D721Med (cell line): ENCODE results near the gene SNORC.

Source experiments
- DNase-seq: peaks from one replicate; pipeline ENCODE4 v3.0.0; 2011; ENCODE audit warnings: low spot score; ENCODE audit not compliant: insufficient read length
- FAIRE-seq: peaks from 2 replicates; lab custom pipeline; 2011; peaks lifted over from hg19 to GRCh38; lab: Jason Lieb, UNC
- TF ChIP-seq, protein P1 (sequence below): IDR thresholded peaks from 2 replicates; pipeline ENCODE4 v1.5.1; 2012; ENCODE audit warnings: mild to moderate bottlenecking, control low read depth; ENCODE audit not compliant: insufficient read depth; ENCODE audit errors: missing control alignments

Gene SNORC

DNA sequence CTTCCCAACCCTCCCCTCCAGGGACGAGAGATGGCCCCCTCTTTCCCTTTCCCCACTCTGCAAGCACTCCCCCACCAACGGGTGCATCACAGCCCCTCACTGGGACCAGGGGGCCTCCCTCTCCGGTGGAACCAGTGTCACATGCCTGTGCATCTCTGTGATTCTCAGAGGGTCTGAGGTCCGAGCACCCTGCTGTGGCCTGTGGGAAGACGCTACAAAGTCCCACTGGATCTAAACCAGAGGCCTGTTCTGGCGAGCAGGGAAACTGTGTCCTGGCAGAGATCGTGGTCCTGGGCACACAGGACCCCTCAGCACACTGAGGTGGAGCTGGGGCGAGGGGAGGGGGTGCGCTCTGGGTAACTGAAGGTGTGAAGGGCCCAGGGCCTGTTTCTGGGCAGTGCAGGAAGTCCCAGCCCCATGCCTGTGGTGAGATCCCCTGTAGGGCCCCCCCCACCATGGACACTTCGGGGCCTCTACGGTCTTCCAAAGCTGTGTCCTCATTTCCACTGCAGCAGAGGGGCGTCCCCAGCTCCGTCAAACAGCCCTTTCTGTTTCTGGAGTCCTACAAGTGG is 8.0 kb downstream of the SNORC start:
- DNase-seq = no peak
- TF ChIP-seq, protein P1, sequence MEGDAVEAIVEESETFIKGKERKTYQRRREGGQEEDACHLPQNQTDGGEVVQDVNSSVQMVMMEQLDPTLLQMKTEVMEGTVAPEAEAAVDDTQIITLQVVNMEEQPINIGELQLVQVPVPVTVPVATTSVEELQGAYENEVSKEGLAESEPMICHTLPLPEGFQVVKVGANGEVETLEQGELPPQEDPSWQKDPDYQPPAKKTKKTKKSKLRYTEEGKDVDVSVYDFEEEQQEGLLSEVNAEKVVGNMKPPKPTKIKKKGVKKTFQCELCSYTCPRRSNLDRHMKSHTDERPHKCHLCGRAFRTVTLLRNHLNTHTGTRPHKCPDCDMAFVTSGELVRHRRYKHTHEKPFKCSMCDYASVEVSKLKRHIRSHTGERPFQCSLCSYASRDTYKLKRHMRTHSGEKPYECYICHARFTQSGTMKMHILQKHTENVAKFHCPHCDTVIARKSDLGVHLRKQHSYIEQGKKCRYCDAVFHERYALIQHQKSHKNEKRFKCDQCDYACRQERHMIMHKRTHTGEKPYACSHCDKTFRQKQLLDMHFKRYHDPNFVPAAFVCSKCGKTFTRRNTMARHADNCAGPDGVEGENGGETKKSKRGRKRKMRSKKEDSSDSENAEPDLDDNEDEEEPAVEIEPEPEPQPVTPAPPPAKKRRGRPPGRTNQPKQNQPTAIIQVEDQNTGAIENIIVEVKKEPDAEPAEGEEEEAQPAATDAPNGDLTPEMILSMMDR = no peak
- FAIRE-seq = no peak

DNA sequence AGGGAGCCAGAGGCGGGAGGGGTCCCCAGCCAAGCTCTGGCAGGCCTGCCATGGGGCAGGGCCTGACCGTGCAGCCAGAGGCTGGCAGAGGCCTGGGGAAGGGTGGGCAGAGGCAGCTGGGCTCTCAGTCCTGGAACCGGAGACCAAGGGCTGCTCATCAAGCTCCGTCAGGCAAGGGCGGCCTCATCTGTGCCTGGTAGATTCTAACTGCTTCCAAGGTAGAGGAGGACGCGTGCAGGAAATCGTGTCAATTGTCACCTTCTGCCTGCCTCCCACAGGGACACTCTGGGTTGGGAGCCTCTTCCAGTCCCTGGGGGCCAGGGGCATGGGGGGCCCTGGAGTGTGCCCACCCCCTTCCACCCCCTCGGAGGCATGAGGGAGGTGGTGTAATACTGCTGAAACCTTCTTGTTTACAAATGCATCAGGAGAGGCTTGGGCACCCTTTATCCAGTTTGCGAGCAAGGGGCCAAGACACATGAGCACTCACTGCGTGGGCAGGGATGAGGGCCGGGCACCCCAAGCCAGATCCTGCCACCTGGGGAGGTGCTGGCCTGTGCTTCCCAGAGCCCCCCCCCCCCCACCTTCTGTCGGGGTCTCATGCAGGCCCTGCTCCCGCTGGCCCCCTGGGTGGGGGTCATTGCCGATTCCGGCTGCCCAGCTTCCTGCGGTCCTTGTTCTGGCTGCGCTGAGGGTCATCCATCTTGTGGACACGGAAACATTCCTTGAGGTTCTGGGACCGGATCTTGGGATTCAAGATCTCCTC is 9.0 kb downstream of the SNORC start:
- TF ChIP-seq, protein P1 = no peak
- FAIRE-seq (no peak), DNase-seq (no peak)

DNA sequence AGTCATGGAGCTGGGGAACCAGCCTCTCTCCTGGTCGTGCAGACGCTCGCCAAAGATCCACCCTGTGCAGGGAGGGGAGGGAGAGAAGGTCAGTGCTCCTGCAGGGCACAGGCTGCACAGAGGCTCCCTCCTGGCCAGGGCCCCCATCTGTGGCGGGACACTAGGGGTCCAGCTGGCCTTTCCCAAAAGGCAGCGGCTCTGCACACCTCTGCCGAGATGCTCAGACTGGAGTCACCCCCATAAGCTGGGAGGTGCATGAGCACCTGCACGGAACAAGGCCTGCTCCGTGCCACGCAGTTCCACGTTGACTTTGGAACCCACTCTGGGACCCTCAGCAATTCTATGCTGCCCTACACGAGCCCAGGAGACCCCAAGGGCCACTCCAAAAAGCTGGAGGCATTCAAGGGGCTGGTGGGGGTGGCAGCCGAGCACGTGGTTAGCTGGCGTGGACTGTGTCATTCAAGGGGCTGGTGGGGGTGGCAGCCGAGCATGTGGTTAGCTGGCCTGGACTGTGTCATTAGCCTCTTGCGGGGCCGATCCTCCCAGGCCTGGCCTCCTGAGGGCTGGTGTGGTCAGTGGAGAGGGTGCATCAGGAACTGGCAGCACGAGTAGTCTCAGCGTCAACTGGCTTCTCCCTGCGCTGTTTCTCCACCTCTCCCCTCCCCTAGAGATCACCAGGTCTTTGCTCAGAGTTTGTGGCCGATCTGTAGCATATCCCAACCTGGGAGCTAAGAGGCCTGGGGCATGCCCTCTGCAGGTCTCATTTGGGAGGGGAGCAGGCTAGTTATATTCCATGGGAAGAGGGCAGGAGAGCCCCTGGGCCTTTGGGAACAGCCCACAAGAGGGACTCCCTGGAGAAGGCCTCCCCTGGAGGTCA is 9.8 kb downstream of the SNORC start:
- FAIRE-seq (no peak), DNase-seq (no peak)
- TF ChIP-seq, protein P1 = no peak

DNA sequence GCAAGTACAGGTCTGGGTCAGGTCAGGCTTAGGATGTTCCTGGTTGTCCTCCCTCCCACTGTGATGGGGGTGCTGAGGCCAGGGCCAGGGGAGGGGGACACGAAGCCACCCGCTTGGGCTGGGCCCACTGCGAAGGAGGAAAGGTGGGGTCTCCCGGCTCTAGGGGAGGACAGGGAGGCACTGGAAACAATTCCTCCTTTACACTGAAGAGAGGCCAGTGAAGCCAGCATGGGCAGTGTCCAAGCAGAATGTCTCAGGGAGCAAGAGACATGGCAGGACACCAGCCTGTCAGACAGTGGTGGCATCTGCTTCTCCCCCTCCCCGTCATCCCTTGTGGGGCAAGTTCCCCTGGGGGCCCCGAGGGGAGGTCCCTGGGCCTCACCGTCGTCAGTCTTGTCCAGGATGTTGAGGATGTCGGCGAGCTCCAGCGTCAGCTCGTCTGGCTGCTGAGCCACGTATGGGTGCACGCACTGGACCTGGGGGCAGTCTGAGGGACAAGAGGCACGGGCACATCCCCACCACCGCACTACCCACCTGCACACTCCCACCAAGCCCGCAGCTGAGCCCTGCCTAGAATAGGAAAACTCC is 10.8 kb downstream of the SNORC start:
- FAIRE-seq (no peak), DNase-seq (no peak)
- TF ChIP-seq, protein P1 = no peak

DNA sequence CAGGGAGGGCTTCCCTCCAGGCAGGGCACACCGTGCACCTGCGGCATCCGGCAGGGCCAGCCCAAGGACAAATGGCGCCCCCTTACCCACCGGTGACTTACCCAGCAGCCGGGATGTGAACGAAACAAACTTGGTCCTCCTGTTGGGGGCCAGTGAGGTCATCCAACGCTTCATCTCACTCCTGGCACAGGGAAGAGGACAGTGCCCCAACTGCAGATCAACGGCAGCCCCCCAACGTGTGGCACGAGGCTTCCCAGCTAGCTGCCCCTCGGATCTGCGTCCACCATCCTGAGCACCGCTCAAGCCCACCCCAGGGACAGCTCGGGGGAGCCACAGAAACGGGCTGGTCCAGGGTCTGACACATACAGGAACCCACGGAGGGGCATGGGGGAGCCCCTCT is 12.0 kb downstream of the SNORC start:
- TF ChIP-seq, protein P1 = no peak
- DNase-seq (no peak), FAIRE-seq (no peak)

DNA sequence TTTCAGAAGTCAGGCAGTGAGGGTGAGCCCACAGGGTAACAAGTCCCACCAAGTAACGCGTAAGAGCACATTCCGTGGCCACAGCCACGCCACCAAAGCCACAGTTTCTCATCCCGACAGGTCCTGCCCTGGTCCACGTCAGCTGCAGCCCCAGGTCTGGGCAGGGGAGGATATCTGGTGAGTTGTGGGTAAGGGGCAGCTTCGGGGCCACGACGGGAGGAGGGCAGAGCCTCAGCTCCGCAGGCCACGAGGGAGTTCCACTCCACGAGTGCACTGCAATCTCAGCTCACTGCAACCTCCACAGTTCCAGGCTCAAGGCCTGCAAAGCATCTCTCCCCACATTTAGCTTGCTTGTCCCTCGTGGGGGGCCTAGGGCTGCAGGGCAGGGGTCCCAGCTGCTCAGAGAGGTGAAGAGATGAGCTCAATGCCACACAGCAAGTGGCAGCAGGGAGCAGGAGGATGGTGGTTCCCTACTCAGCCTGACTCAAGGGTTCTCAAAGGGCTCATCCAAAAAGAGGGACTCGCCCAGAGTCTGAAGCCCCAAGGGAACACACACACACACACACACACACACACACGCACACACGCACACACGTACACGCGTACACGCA is 12.5 kb downstream of the SNORC start:
- no peak for FAIRE-seq

More for the DNA sequence above, 12.5 kb downstream of the SNORC start:
- DNase-seq = no peak
- TF ChIP-seq, protein P1 = no peak
